Measurements from ENCODE around the gene PIP. TPM values are rescaled to one million over a fixed set of nuclear protein-coding genes. Genes with fewer than 3 reads are reported as not detected.

PIP gene
- total and polyA plus RNA-seq, 9 of the 15 experiments (the other 6 are each of a cell fraction or from before 2014, with no cell fraction given) = not detected

GRCh38 chr7:143131781-143132180, at the start of gene PIP (continued):
- TF ChIP-seq ZNF518B (CRISPR knock-in tag; IDR thresholded peaks at IDR 0.05) (no peak), SAFB2 (IDR thresholded peaks at IDR 0.05; ENCODE audit: borderline replicate concordance, low read depth, low read length, severe bottlenecking) (no peak), CC2D1A (IDR thresholded peaks at IDR 0.05) (no peak), ZBTB34 (CRISPR knock-in tag; IDR thresholded peaks at IDR 0.05) (no peak), ZBTB5 (IDR thresholded peaks at IDR 0.05) (no peak), ZNF12 (CRISPR knock-in tag; IDR thresholded peaks at IDR 0.05) (no peak), ZNF174 (CRISPR knock-in tag; IDR thresholded peaks at IDR 0.05) (no peak), HNRNPUL1 (IDR thresholded peaks at IDR 0.05; ENCODE audit: low read length) (no peak), TBP (optimal IDR thresholded peaks at IDR 0.05; ENCODE audit: low read depth, low read length) (no peak), PML (IDR thresholded peaks at IDR 0.05; ENCODE audit: low read length) (no peak)
